Erythroblast (primary cell): ENCODE data around the gene PRR33.

Experiments used
- GATA1 ChIP-seq: IDR thresholded peaks from 2 replicates; pipeline ENCODE4 v1.6.1; 2011; ENCODE audit warnings: low read depth, mild to moderate bottlenecking, control low read depth, low read length, moderate library complexity
- POLR2A ChIP-seq: IDR thresholded peaks from 2 replicates; pipeline ENCODE4 v1.6.1; 2011; ENCODE audit warnings: mild to moderate bottlenecking, low read length

GRCh38 chr11:1922481-1923081 lies 30.9 kb upstream of the PRR33 start:
- no peak for TF ChIP-seq POLR2A
- no peak for TF ChIP-seq GATA1
